Subcutaneous adipose tissue (tissue), 4 donors: ENCODE data around the gene NEK5. TPM values are rescaled to one million over a fixed set of nuclear protein-coding genes. Genes with fewer than 3 reads are reported as not detected.

Experiments
- total RNA-seq, 4 donors: library from RNA; depleted of rRNA; stranded (reverse); fragments of >200 nt; gene quantifications; one replicate each; pipeline ENCODE4 v1.1.0, GENCODE V29; 2016
- TF ChIP-seq, protein P1 (sequence below): fragments of 450-650 bp; IDR thresholded peaks from one replicate; pipeline ENCODE4 v1.5.1; 2016; ENCODE audit warnings: low read depth, mild to moderate bottlenecking, control low read depth, antibody characterized with exemption, moderate library complexity

NEK5 gene
- total RNA-seq, 4 donors from 2014 or later, result 0.16 to 0.22 (median 0.17) TPM; not detected in 1

DNA sequence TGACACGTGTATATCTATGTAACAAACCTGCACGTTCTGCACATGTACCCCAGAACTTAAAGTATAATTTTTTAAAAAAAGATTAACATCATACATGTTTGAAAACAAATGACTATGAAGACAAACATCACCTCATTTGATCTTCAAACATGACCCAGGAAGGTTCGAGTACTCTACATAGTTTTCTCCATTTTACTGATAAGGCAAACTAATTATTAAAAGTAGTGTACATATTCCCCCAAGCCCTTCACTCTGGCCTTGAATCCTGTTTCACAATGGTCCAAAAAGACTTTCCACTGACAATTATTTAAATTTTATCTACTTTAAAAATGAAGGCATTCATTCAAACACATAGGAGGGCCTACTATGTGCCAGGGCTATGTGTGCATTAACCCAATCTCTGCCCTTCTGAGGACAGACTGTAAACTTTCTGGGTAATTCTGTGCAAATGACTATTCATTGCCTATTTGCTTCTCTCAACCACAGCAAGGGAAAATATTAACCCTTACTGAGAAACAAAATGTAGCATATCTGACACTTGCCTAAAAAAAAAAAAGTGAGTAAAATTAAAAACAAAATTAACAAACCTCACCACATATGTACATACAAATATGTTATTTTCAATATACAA is 139.8 kb downstream of the NEK5 start:
- TF ChIP-seq, protein P1, sequence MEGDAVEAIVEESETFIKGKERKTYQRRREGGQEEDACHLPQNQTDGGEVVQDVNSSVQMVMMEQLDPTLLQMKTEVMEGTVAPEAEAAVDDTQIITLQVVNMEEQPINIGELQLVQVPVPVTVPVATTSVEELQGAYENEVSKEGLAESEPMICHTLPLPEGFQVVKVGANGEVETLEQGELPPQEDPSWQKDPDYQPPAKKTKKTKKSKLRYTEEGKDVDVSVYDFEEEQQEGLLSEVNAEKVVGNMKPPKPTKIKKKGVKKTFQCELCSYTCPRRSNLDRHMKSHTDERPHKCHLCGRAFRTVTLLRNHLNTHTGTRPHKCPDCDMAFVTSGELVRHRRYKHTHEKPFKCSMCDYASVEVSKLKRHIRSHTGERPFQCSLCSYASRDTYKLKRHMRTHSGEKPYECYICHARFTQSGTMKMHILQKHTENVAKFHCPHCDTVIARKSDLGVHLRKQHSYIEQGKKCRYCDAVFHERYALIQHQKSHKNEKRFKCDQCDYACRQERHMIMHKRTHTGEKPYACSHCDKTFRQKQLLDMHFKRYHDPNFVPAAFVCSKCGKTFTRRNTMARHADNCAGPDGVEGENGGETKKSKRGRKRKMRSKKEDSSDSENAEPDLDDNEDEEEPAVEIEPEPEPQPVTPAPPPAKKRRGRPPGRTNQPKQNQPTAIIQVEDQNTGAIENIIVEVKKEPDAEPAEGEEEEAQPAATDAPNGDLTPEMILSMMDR, result no peak

Other genes starting within 250 kb of the NEK5 start
- 10 to 100 TPM in 2 of 4 donors, 1 to 10 TPM in 2; 4.6 to 12.1 (median 9.4) TPM for gene ATP7B, start 117.6 kb downstream of the NEK5 start, total RNA-seq
- 10 to 100 TPM; 18.9 to 39.5 (median 19.8) TPM for gene ALG11, start 116.7 kb downstream of the NEK5 start, total RNA-seq
- 10 to 100 TPM; 12.9 to 22.0 (median 19.3) TPM for gene UTP14C, start 104.4 kb downstream of the NEK5 start, total RNA-seq
- gene NEK3, start 30.5 kb upstream of the NEK5 start, total RNA-seq, result 10 to 100 TPM; 14.1 to 47.8 (median 21.8) TPM